Spleen (tissue), 11 donors: ENCODE data around the gene SLTM. TPM values are rescaled to one million over a fixed set of nuclear protein-coding genes. Genes with fewer than 3 reads are reported as not detected.
"Not testable (repeated sequence)": the region's sequence is repeated elsewhere in the genome, so short reads cannot be mapped to it uniquely, and the experiment has no call there.

Experiments
- DNase-seq: peaks from one replicate; pipeline ENCODE4 v3.0.0-alpha.2; 2020
- H3K27ac ChIP-seq, 8 donors: fragments of 200-600 bp; sonication (generic) in 7 of 8; 1 replicate in 4 of 8; 2 replicates in 4 of 8; pipeline versions ENCODE4 v1.5.0 to v1.8.0; 2016 to 2021; ENCODE audit warnings: inconsistent platforms in 4 of 8, mild to moderate bottlenecking in 4 of 8, moderate library complexity in 1 of 8
- H3K27me3 ChIP-seq, 7 donors: fragments of 200-600 bp; sonication (generic) in 6 of 7; replicated peaks in 1 of 7; 1 replicate in 4 of 7; 2 replicates in 3 of 7; pipeline versions ENCODE4 v1.5.0 to v1.8.0; 2016 to 2021; ENCODE audit warnings: inconsistent platforms in 3 of 7, mild to moderate bottlenecking in 1 of 7
- H3K36me3 ChIP-seq, 6 donors: fragments of 200-600 bp; sonication (generic) in 5 of 6; 1 replicate in 4 of 6; 2 replicates in 2 of 6; pipeline versions ENCODE4 v1.5.0 to v1.8.0; 2016 to 2021; ENCODE audit warnings: inconsistent platforms in 2 of 6
- H3K4me1 ChIP-seq, 6 donors: fragments of 200-600 bp; sonication (generic) in 5 of 6; 1 replicate in 3 of 6; 2 replicates in 3 of 6; pipeline versions ENCODE4 v1.5.0 to v1.8.0; 2016 to 2021; ENCODE audit warnings: inconsistent platforms in 3 of 6
- H3K4me3 ChIP-seq, 8 donors: fragments of 200-600 bp; sonication (generic) in 7 of 8; 1 replicate in 4 of 8; 2 replicates in 4 of 8; pipeline versions ENCODE4 v1.5.0 to v1.8.0; 2016 to 2021; ENCODE audit warnings: inconsistent platforms in 4 of 8, mild to moderate bottlenecking in 4 of 8, moderate library complexity in 2 of 8
- H3K9me3 ChIP-seq, 8 donors: fragments of 200-600 bp; sonication (generic) in 7 of 8; 1 replicate in 4 of 8; 2 replicates in 4 of 8; pipeline versions ENCODE4 v1.5.0 to v1.8.0; 2016 to 2021; ENCODE audit warnings: inconsistent platforms in 4 of 8
- CTCF ChIP-seq, 11 experiments: fragments of 200-600 bp in 7 of 11; fragments of 450-650 bp in 4 of 11; sonication (generic) in 4 of 11; IDR thresholded peaks in 8 of 11; conservative IDR thresholded peaks in 3 of 11; 1 replicate in 7 of 11; 2 replicates in 4 of 11; pipeline versions ENCODE4 v1.4.0 to v1.8.0; 2016 to 2021; ENCODE audit warnings: antibody characterized with exemption in 11 of 11, inconsistent platforms in 4 of 11, mild to moderate bottlenecking in 1 of 11
- POLR2A ChIP-seq, 3 donors: fragments of 450-650 bp; IDR thresholded peaks; one replicate each; pipeline ENCODE4 v1.5.1; 2017; ENCODE audit warnings: antibody characterized with exemption in 3 of 3, mild to moderate bottlenecking in 1 of 3
- POLR2AphosphoS5 ChIP-seq, 3 donors: sonication (generic); formaldehyde crosslinking; IDR thresholded peaks; one replicate each; pipeline ENCODE4 v1.5.1; 2017; ENCODE audit warnings: antibody characterized with exemption in 3 of 3
- WGBS, 5 donors: extraction: QIAGEN DNeasy Blood & Tissue Kit in 3 of 5; methylation state at CpG; one replicate each; pipeline versions ENCODE4 v1.1.5 to v1.1.7; 2013 to 2018; 5-methylcytosine and 5-hydroxymethylcytosine counted together
- intact Hi-C: fragments of 100-400 bp; cut with DNase I; formaldehyde crosslinking; loops from one replicate; pipeline ENCODE4 v1.15.0; 2023; ENCODE audit warnings: low total_unique reads
- polyA plus RNA-seq, 3 donors: library from polyadenylated mRNA; stranded (reverse); fragments of 200-250 nt; gene quantifications; one replicate each; pipeline ENCODE4 v1.2.1, GENCODE V29; 2013
- total RNA-seq, 7 donors: library from RNA; depleted of rRNA in 3 of 7; stranded (reverse); fragments of >200 nt in 3 of 7; fragmentation: NEBNext Ultra II Directional in 4 of 7; extraction: Animal tissue kit (Norgen Biotek cat#: 25700) in 4 of 7; gene quantifications; one replicate each; pipeline versions ENCODE4 v1.1.0 to v1.2.1, GENCODE V29; 2016 to 2021
- donor health status: healthy with polysubstance abuse.
- donor health status: DM: no; HTN: no; CAD: no; lungs with moderate emphysema.
- donor health status: DM: no; HTN: no; CAD: no.
- donor health status: Bipolar disorder and iron deficiency.
- donor health status: healthy.
- donor health status: DM: no; HTN: no; CAD: no.
- donor health status: DM: yes; HTN: yes; CAD: no.

The SLTM gene
- total and polyA plus RNA-seq, 10 donors, result 43.7 to 176 (median 109) TPM

DNA sequence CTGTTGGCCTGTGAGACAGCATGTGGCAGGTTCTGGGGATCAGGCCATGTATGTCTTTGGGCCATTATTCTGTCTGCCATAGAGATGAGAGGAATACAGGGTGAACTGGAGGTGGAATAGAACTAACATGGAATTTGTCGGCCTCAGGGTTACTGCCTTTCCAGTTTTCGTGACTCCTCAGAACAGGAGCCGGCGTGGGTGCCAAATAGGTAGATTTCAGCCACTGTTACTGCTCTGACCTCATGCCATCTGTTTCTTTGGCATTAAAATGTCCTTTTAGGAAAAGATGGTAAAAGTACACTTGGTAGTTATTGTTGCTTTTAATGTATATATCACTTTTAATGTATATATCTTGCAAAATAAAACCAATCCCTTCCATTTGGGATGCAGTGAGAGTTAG is 65.6 kb downstream of the SLTM start:
- DNase-seq, result no peak
- TF ChIP-seq POLR2A (IDR thresholded peaks at IDR 0.05), result no peak
- no peak for TF ChIP-seq POLR2AphosphoS5 (IDR thresholded peaks at IDR 0.05)
- TF ChIP-seq CTCF (IDR thresholded peaks at IDR 0.05 in 8 of 11, conservative IDR thresholded peaks at IDR 0.05 in 3 of 11), result no peak
- Histone ChIP-seq H3K36me3 (no peaks in the 10 kb centered on the region), H3K9me3 (no peaks in the 10 kb centered on the region), H3K27me3 (peaks cover 0 to 15% (median 0%) of the 10 kb centered on the region in 7 donors), H3K4me1 (peaks cover 0 to 15% (median 9%) of the 10 kb centered on the region in 6 donors), H3K4me3 (no peak overlapping the region), H3K27ac (no peak overlapping the region)
- 91 to 99% (median 98%) methylated on average over 4 of the region's 4 CpGs for WGBS, 5 donors
- intact Hi-C loops, result no loop called here

GRCh38 chr15:58865425-58865880 is 68.0 kb downstream of the SLTM start:
- no peak for DNase-seq
- intact Hi-C loops, result no loop called here
- Histone ChIP-seq H3K27me3 (peaks cover 0 to 15% (median 0%) of the 10 kb centered on the region in 7 donors), H3K4me1 (peaks cover 0 to 14% (median 9%) of the 10 kb centered on the region in 6 donors), H3K4me3 (peak overlapping the region in 6 of 8 donors; percentile 18 to 58 (median 28)), H3K9me3 (no peaks in the 10 kb centered on the region), H3K27ac (peak overlapping the region in 1 of 8 donors; percentile 13), H3K36me3 (no peaks in the 10 kb centered on the region)
- WGBS, 5 donors, result 66 to 87% (median 66%) methylated on average over 8 to 15 of the region's 15 CpGs
- TF ChIP-seq POLR2A (IDR thresholded peaks at IDR 0.05), result no peak
- TF ChIP-seq CTCF (IDR thresholded peaks at IDR 0.05 in 8 of 11, conservative IDR thresholded peaks at IDR 0.05 in 3 of 11), result no peak
- TF ChIP-seq POLR2AphosphoS5 (IDR thresholded peaks at IDR 0.05), result no peak

DNA sequence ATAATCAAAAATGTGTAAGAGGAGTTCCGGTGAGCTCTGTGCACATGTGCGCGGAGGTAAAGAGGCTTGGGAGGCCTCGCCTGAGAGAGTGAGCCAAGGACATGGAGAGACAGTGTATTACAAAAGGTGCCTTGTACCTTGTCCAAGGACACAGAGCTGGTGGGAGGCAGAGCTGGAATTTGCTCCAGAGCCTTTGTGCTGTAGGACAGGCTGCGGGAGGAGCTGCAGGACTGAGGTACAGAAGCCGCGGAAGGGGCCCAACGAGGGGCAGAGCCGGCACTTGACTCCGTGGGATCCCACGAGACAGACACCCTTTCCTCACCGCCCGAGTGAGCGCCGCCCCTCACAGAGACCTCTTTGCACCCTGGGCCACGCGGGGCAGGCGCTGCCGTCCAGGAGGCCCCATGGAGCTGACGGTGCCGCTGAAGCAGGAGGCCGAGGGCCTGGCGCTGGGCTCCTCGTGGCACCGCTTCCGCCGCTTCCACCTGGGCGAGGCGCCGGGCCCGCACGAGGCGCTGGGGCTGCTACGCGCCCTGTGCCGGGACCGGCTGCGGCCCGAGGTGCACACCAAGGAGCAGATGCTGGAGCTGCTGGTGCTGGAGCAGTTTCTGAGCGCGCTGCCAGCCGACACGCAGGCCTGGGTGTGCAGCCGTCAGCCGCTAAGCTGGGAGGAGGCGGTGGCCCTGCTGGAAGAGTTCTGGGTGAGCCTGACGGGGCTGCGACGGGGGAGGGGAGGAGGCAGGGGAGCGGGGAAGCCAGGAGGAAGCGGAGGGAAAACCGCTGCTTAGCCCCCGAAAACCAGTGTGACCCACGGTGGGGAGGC is 68.7 kb downstream of the SLTM start:
- Histone ChIP-seq H3K27me3 (peaks cover 0 to 15% (median 0%) of the 10 kb centered on the region in 7 donors), H3K27ac (peak overlapping the region in 1 of 8 donors; percentile 13)
- TF ChIP-seq CTCF (IDR thresholded peaks at IDR 0.05 in 8 of 11, conservative IDR thresholded peaks at IDR 0.05 in 3 of 11) (no peak), POLR2A (IDR thresholded peaks at IDR 0.05) (no peak), POLR2AphosphoS5 (IDR thresholded peaks at IDR 0.05) (no peak)

DNA sequence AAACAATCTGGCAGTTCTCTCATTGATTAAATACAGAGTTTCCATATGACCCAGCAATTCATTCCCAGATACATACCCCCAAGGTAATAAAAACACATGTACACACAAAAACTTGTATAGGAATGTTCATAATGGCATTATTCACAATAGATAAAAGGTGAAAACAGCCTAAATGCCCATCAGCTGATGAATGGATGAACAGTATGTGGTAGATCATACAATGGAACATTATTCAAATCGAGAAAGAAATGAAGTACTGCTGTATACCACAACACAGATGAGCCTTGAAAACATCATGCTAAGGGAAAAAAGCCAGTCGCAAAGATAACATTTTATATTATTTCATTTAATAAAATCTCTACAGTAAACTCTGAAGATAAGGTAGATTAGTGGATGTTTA is 71.2 kb downstream of the SLTM start:
- no peaks in the 10 kb centered on the region for H3K36me3 ChIP-seq
- H3K27me3 ChIP-seq, result peaks cover 0 to 15% (median 0%) of the 10 kb centered on the region in 7 donors
- no peak overlapping the region for H3K4me3 ChIP-seq
- DNase-seq, result no peak
- 90 to 97% (median 93%) methylated on average over 2 of the region's 2 CpGs for WGBS, 5 donors
- H3K27ac ChIP-seq, result no peak overlapping the region
- no peak for TF ChIP-seq POLR2AphosphoS5 (IDR thresholded peaks at IDR 0.05)
- no peak for TF ChIP-seq POLR2A (IDR thresholded peaks at IDR 0.05)
- no peak for TF ChIP-seq CTCF (IDR thresholded peaks at IDR 0.05 in 8 of 11, conservative IDR thresholded peaks at IDR 0.05 in 3 of 11)
- intact Hi-C loops, result no loop called here
- peaks cover 0 to 14% (median 9%) of the 10 kb centered on the region in 6 donors for H3K4me1 ChIP-seq
- no peaks in the 10 kb centered on the region for H3K9me3 ChIP-seq

More for the DNA sequence above, 68.7 kb downstream of the SLTM start:
- WGBS, 5 donors, result 22 to 37% (median 30%) methylated on average over 34 to 54 of the region's 54 CpGs
- Histone ChIP-seq H3K4me1 (peaks cover 0 to 14% (median 9%) of the 10 kb centered on the region in 6 donors), H3K36me3 (no peaks in the 10 kb centered on the region), H3K9me3 (no peaks in the 10 kb centered on the region), H3K4me3 (peak overlapping the region in 7 of 8 donors; percentile 18 to 58 (median 27))
- intact Hi-C loops, result no loop called here
- peak; percentile 77 for DNase-seq

DNA sequence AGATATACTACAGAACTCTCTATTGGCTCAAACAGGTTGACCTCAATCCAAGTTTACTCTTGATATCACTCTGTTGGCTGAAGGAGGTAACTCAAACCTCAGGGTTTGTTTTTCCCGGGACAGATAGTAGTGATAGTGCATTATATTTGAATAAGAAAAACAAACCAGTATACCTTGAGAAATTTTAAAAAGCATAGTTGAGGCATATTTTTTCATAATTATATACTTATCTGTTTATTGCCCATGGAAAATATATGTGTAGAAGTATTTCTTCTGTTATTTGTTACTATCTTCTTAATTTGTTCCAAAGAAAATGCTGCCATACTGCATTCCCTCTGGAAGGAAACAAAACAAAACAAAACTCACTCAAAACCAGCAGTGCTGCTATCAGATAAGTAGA is 76.9 kb downstream of the SLTM start:
- WGBS, 5 donors, result 86 to 98% (median 96%) methylated on average over 1 of the region's 1 CpG

More for the DNA sequence above, 76.9 kb downstream of the SLTM start:
- H3K27ac ChIP-seq, intact Hi-C loops, H3K4me3 ChIP-seq, H3K4me1 ChIP-seq, H3K27me3 ChIP-seq, DNase-seq, H3K9me3 ChIP-seq: not testable (repeated sequence)
- peaks cover 0 to 44% (median 14%) of the 10 kb centered on the region in 6 donors for H3K36me3 ChIP-seq
